ENCODE data around the gene HELZ.
A peak's percentile ranks its signal among the peaks of the same experiment; 100 is the strongest.

The HELZ gene

GRCh38 chr17:67067571-67068482 lies 177.2 kb downstream of the HELZ start:
- DNase-seq = peak; percentile 24

DNA sequence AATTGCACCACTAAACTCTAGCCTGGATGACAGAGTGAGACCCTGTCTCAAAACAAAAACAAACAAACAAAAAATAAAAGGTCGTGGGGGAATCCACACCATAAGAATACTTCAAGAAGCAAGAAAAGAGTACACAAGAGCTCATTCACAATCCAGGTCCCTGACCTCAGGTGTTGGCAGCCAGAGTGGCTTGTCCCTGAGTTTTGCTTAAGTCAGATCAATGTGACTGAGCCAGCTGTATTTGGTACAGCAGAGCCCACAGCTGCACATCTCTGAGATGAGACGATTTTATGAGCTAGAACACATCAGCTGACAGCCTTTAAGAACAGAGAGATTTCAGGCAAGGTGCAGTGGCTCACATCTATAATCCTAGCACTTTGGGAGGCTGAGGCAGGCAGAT lies 178.3 kb downstream of the HELZ start:
- DNase-seq = no peak

- no peak for DNase-seq
Observed at GRCh38 chr17:67063141-67063540, 181.9 kb downstream of the HELZ start.

GRCh38 chr17:67059372-67059771 lies 185.6 kb downstream of the HELZ start:
- DNase-seq = no peak

GRCh38 chr17:67058036-67058435 lies 187.0 kb downstream of the HELZ start:
- DNase-seq = no peak

- DNase-seq = no peak
Observed at GRCh38 chr17:67056746-67057490, 188.1 kb downstream of the HELZ start.

GRCh38 chr17:67055811-67056745 lies 188.9 kb downstream of the HELZ start:
- peak; percentile 61 for DNase-seq

DNA sequence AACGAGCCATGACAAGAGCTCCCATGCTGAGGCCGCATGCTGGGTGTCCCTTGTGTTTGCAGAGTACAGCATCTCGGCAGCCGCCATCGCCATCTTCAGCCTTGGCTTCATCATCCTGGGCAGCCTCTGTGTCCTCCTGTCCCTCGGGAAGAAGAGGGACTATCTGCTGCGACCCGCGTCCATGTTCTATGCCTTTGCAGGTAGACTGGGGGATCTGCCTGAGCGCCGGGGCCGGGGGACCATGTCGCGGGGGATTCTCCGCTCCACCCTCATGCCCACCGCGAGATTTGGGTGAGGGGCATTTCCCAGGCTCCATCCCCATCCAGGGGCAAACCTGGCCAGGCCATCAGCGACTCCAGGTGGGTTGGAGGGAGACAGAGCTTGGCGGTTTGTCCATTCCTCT lies 190.0 kb downstream of the HELZ start:
- no peak for DNase-seq

- no peak for DNase-seq
Observed at GRCh38 chr17:67054608-67055007, 190.4 kb downstream of the HELZ start.

- no peak for DNase-seq
Observed at GRCh38 chr17:67054011-67054591, 190.9 kb downstream of the HELZ start.

GRCh38 chr17:67053438-67054000 lies 191.5 kb downstream of the HELZ start:
- no peak for DNase-seq

DNA sequence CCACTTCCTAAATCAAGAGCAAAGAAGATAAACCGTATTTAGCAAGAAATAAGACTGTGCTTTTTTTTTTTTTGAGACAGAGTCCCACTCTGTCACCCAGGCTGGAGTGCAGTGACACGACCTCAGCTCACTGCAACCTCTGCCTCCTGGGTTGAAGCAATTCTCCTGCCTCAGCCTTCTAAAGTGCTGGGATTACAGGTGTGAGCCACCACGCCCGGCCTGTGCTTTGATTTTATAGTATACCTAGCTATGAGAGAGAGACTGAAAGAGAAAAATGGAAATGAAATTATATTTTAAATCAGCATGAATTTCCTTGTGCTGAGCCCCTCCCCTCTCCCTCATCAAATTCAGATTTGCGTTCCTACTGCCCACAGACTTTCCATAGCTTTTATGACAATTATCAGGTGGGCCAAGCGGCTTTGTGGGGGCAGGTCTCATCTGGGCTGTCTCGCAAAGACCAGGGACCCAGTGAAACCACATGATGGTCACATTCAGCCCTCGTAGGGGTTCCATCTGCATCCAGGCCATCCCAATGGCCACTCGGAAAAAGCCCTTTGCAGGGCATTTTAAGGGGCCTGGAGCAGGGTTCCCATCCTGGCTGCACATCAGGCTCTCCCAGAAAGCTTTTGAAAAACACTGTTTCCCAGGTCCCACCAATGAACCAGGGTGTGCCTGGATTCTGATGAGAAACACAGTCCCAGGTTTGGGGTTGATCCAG lies 192.1 kb downstream of the HELZ start:
- DNase-seq = no peak

GRCh38 chr17:67051837-67052236 lies 193.2 kb downstream of the HELZ start:
- DNase-seq = no peak

- no peak for DNase-seq
Observed at GRCh38 chr17:67051155-67051538, 193.8 kb downstream of the HELZ start.

DNA sequence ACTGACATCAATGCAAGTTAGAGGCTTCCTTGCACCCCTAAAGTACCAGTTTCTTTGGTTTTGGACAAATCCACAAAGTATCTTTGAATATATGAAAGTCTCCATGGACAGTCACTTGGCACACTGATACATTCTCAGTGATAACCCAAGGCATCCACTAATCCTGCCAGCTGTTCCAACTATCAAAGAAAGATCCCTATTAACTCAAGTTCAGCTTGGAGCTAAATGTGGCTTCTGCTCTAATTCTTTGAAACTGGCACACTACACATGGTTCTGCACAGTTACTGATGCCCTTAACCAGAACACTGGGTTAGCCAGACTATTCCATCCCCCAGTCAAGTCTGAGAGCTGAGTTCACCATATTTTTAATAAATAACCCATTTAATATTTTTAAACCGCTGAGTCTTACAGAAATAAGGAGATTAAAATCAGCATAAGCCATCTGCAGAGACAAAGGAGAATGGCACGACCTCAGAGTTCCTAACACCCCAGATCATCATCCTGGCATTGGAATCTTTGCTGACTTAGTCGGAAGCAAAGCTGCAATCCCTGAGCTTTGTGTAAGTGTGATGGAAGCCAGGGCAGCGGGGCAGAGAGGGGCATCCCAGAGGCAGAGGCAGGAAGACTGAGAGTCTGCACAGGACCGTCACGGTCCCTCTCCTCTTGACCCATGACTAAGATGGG lies 194.4 kb downstream of the HELZ start:
- no peak for DNase-seq

GRCh38 chr17:67050066-67050465 lies 194.9 kb downstream of the HELZ start:
- DNase-seq = no peak

- no peak for DNase-seq
Observed at GRCh38 chr17:67049025-67049739, 195.8 kb downstream of the HELZ start.

GRCh38 chr17:67047382-67047781 lies 197.6 kb downstream of the HELZ start:
- DNase-seq = peak; percentile 46

- DNase-seq = no peak
Observed at GRCh38 chr17:67046398-67046797, 198.6 kb downstream of the HELZ start.

GRCh38 chr17:67044940-67045339 lies 200.1 kb downstream of the HELZ start:
- peak; percentile 18 for DNase-seq

Measured in NCI-H69 (cell line).